Body of pancreas (tissue), 4 donors: Measurements from ENCODE around the gene ACTN1. TPM values are rescaled to one million over a fixed set of nuclear protein-coding genes. Genes with fewer than 3 reads are reported as not detected.

ENCODE experiments used
- ATAC-seq: fragments of 150-250 bp; one replicate; pipeline ENCODE4 v1.9.1; 2016
- DNase-seq, 4 donors: peaks; one replicate each; pipeline ENCODE4 v3.0.0-alpha.2; 2019
- H3K27ac ChIP-seq, 4 donors: fragments of 200-600 bp; sonication (generic); 1 replicate in 3 of 4; 2 replicates in 1 of 4; pipeline versions ENCODE4 v1.5.1 to v1.6.1; 2016 to 2019; ENCODE audit warnings: mild to moderate bottlenecking in 1 of 4, mixed read lengths in 1 of 4, moderate library complexity in 1 of 4
- H3K27me3 ChIP-seq, 2 donors: fragments of 200-600 bp; sonication (generic); one replicate each; pipeline ENCODE4 v1.6.0; 2016; ENCODE audit warnings: mild to moderate bottlenecking in 1 of 2
- H3K36me3 ChIP-seq, 2 donors: fragments of 200-600 bp; sonication (generic); replicated peaks in 1 of 2; 2 replicates each; pipeline ENCODE4 v1.5.1; 2016; ENCODE audit warnings: low read depth in 2 of 2; ENCODE audit not compliant: insufficient read depth in 1 of 2
- H3K4me1 ChIP-seq: fragments of 200-600 bp; sonication (generic); one replicate; pipeline ENCODE4 v1.6.0; 2016
- H3K4me3 ChIP-seq, 2 donors: fragments of 200-600 bp; sonication (generic); 1 replicate in 1 of 2; 2 replicates in 1 of 2; pipeline ENCODE4 v1.5.1; 2016 to 2019
- H3K9me3 ChIP-seq, 3 donors: fragments of 200-600 bp; sonication (generic); 1 replicate in 2 of 3; 2 replicates in 1 of 3; pipeline ENCODE4 v1.5.1; 2016
- CTCF ChIP-seq, 7 experiments: fragments of 450-650 bp in 4 of 7; fragments of 200-600 bp in 3 of 7; sonication (generic) in 3 of 7; IDR thresholded peaks; one replicate each; pipeline ENCODE4 v1.5.1; 2016 to 2019; ENCODE audit warnings: antibody characterized with exemption in 7 of 7
- POLR2A ChIP-seq, 3 donors: fragments of 450-650 bp; IDR thresholded peaks; one replicate each; pipeline ENCODE4 v1.6.1; 2016; ENCODE audit warnings: antibody characterized with exemption in 3 of 3, mild to moderate bottlenecking in 2 of 3
- WGBS, 2 donors: methylation state at CpG; one replicate each; pipeline ENCODE4 v1.1.5; 2017; 5-methylcytosine and 5-hydroxymethylcytosine counted together
- intact Hi-C: fragments of 100-400 bp; cut with DNase I; formaldehyde crosslinking; loops from one replicate; pipeline ENCODE4 v1.15.1; 2023
- total RNA-seq, 2 donors: library from RNA; depleted of rRNA; stranded (reverse); fragments of >200 nt; gene quantifications; one replicate each; pipeline ENCODE4 v1.1.0, GENCODE V29; 2016

ACTN1 gene
- total RNA-seq, 2 donors from 2014 or later: 84.8 to 93.6 TPM

DNA sequence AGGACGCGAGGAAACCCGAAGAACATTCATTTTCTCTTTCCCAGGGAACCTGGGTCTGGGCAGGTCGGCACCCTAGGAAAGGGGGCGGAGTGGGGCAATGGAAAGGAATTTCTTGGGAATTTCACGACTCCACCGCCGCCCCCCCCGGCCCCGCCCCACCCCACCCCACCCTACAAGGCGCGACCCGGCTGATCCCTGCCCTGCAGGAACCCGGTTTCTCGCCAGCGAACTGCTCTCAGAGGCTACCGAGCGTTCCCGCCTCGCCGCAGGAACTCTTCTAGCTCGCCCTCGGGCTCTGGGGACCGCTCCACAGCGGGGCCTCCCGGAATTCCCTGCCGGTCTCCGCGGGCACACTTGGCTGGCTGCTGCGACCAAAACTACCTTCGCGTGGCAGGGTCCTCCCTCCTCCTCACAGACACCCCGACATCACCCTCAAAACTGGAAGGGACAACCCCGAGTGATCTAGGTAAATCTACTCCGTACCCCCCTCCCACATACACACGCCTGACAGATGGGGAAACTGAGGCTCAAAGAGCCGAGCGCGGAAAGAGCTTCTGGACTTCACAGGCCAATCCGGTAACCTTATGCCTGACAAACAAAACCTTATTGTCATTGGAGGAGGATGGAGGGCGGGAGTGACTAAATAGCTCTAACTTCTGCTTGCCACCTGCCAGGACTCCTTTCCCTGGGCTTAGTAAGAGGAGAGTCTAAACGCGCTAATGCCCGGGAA, 785 bp upstream of the ACTN1 start:
- intact Hi-C loops: loop anchor here (5.0 kb wide), 1 partner anchor 73 kb away; no protein-coding TSS in a partner anchor
- no peaks in the 10 kb centered on the region for H3K27me3 ChIP-seq
- peak; percentile 50 to 64 (median 56) for DNase-seq
- TF ChIP-seq CTCF (IDR thresholded peaks at IDR 0.05) (no peak), POLR2A (IDR thresholded peaks at IDR 0.05) (no peak)
- peak; percentile 8 for ATAC-seq
- peak overlapping the region; percentile 40 to 92 for H3K4me3 ChIP-seq
- peak overlapping the region; percentile 91 to 97 (median 93) for H3K27ac ChIP-seq
- H3K36me3 ChIP-seq: no peaks in the 10 kb centered on the region
- no peaks in the 10 kb centered on the region for H3K9me3 ChIP-seq
- 5 to 16% methylated on average over 14 to 40 of the region's 44 CpGs for WGBS, 2 donors
- H3K4me1 ChIP-seq: peaks cover 50% of the 10 kb centered on the region

DNA sequence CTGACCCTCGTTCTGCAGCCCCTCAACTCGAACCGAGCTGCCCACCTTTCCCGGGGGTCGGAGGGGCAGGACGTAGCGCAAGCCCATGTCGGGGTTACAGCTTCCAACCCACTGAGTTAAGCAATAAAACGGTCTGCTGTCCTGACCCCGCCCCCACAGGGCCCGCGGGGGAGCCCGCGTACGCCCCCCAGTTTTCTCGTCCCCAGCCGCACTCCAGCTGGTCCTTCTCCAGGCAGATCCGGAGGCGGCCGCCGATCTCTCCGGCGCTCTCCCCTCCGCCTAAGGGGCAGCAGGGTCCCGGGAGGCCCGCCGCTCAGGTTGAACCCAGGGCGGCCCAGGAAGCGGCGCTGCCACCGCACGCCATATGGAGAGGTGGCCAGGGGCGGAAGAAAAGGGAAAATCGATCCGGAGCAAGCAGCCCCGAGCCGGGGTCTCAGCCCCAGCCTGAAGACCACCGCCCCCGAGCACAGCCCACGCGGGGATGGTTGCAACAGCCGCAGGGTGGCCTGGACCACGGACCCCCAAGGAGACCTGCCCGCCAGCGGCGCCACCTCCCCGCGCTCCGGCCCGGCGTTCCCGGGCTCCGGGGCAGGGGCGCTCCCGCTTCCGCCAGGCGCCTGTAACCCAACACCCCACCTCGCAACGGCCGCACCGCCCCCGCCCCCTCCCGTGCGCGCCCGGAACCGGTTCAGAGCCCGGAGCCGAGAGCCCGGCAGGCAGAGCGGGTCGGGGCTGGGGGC, 760 bp downstream of the ACTN1 start:
- TF ChIP-seq POLR2A (IDR thresholded peaks at IDR 0.05) (peak; percentile 41 to 76 (median 48)), CTCF (IDR thresholded peaks at IDR 0.05) (peak in 1 of 7 experiments; percentile 7)
- intact Hi-C loops: no loop called here
- DNase-seq (peak; percentile 79 to 84 (median 81)), ATAC-seq (peak; percentile 60)
- Histone ChIP-seq H3K27ac (peak overlapping the region; percentile 91 to 97 (median 93)), H3K9me3 (no peaks in the 10 kb centered on the region), H3K4me1 (peaks cover 51% of the 10 kb centered on the region), H3K36me3 (no peaks in the 10 kb centered on the region), H3K27me3 (no peaks in the 10 kb centered on the region), H3K4me3 (peak overlapping the region; percentile 60 to 92)
- WGBS, 2 donors: 0 to 1% methylated on average over 2 to 70 of the region's 72 CpGs

DNA sequence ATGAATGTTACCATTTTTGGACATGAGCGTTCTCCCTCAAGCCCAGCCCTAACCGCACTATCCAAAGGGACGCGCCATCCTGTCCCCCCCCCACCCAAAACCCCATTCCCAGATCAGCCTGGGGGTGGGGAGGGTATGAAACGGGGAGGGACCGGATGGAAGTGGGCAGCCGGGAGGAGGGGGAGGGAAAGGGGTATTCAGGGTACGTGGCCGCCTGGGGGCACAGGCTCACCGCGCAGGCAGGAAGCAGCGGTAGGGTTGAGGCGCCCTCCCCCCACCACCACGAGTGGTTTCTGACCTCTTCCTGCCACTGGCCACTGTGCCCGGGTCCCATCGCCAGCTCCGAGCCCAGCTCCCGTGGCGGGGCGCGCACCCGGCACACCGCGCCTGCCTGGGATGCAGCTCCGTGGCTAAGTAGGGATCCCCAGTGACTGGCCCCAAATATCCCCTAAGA, 1.4 kb downstream of the ACTN1 start:
- Histone ChIP-seq H3K27me3 (no peaks in the 10 kb centered on the region), H3K4me1 (peaks cover 45% of the 10 kb centered on the region), H3K27ac (peak overlapping the region; percentile 91 to 97 (median 93)), H3K9me3 (no peaks in the 10 kb centered on the region), H3K36me3 (no peaks in the 10 kb centered on the region), H3K4me3 (peak overlapping the region; percentile 60 to 92)
- 1 to 2% methylated on average over 13 to 25 of the region's 25 CpGs for WGBS, 2 donors
- peak; percentile 57 to 70 (median 67) for DNase-seq
- peak; percentile 5 for ATAC-seq
- intact Hi-C loops: no loop called here
- peak in 1 of 7 experiments; percentile 1 for TF ChIP-seq CTCF (IDR thresholded peaks at IDR 0.05)
- TF ChIP-seq POLR2A (IDR thresholded peaks at IDR 0.05): peak in 1 of 3 donors; percentile 17

GRCh38 chr14:68977180-68977717, 1.9 kb downstream of the ACTN1 start:
- no peaks in the 10 kb centered on the region for H3K9me3 ChIP-seq
- ATAC-seq: no peak
- no peaks in the 10 kb centered on the region for H3K27me3 ChIP-seq
- H3K36me3 ChIP-seq: no peaks in the 10 kb centered on the region
- H3K27ac ChIP-seq: peak overlapping the region; percentile 91 to 97 (median 93)
- H3K4me3 ChIP-seq: peak overlapping the region; percentile 60 to 92
- H3K4me1 ChIP-seq: peaks cover 40% of the 10 kb centered on the region
- 20 to 22% methylated on average over 7 to 8 of the region's 8 CpGs for WGBS, 2 donors
- intact Hi-C loops: no loop called here
- DNase-seq: peak in 1 of 4 donors; percentile 29
- TF ChIP-seq CTCF (IDR thresholded peaks at IDR 0.05) (no peak), POLR2A (IDR thresholded peaks at IDR 0.05) (no peak)
